CD4-positive, CD25-positive, alpha-beta regulatory T cell (primary cell): ENCODE data around the gene DDRGK1. TPM values are rescaled to one million over a fixed set of nuclear protein-coding genes. Genes with fewer than 3 reads are reported as not detected.

Source experiments
- ATAC-seq, 2 donors: fragments of 150-1000 bp; cut with Tn5 transposase; one replicate each; pipeline ENCODE4 v1.10.0; 2021; ENCODE audit warnings: low read depth in 2 of 2, moderate number of reproducible peaks in 2 of 2, moderate library complexity in 1 of 2
- DNase-seq, 3 donors: peaks; one replicate each; pipeline versions ENCODE4 v3.0.0 to v3.0.0-alpha.2; 2012 to 2022; ENCODE audit warnings: mixed read lengths in 1 of 3
- H3K27ac ChIP-seq: one replicate; pipeline ENCODE4 v1.7.0; 2013; ENCODE audit warnings: mild to moderate bottlenecking, low read length; ENCODE audit not compliant: insufficient read depth, poor library complexity, severe bottlenecking
- H3K27me3 ChIP-seq: one replicate; pipeline ENCODE4 v1.7.0; 2013; ENCODE audit warnings: low read length; ENCODE audit not compliant: control insufficient read depth, insufficient read depth
- H3K36me3 ChIP-seq: one replicate; pipeline ENCODE4 v1.7.0; 2013; ENCODE audit warnings: mild to moderate bottlenecking, low read length, moderate library complexity; ENCODE audit not compliant: control insufficient read depth, insufficient read depth
- H3K4me1 ChIP-seq: 2 replicates; pipeline ENCODE4 v1.7.0; 2013; ENCODE audit warnings: mild to moderate bottlenecking, low read length; ENCODE audit not compliant: insufficient read depth, control insufficient read depth, poor library complexity, severe bottlenecking
- H3K4me3 ChIP-seq: one replicate; pipeline ENCODE4 v1.7.0; 2013; ENCODE audit warnings: low read depth, mild to moderate bottlenecking, low read length, moderate library complexity
- H3K9me3 ChIP-seq, 2 experiments: 1 replicate in 1 of 2; 2 replicates in 1 of 2; pipeline ENCODE4 v1.7.0; 2013; ENCODE audit warnings: low read length in 2 of 2, mild to moderate bottlenecking in 1 of 2, moderate library complexity in 1 of 2; ENCODE audit not compliant: control insufficient read depth in 2 of 2
- H3K27ac Mint-ChIP-seq, 3 donors: one replicate each; pipeline ENCODE4 v1.8.0; 2020 to 2022; ENCODE audit warnings: mild to moderate bottlenecking in 3 of 3, mixed read lengths in 3 of 3, moderate library complexity in 2 of 3
- H3K27me3 Mint-ChIP-seq: one replicate; pipeline ENCODE4 v1.8.0; 2022; ENCODE audit warnings: mild to moderate bottlenecking, mixed read lengths
- H3K36me3 Mint-ChIP-seq: one replicate; pipeline ENCODE4 v1.8.0; 2020; ENCODE audit warnings: mixed read lengths
- H3K4me1 Mint-ChIP-seq, 4 donors: one replicate each; pipeline ENCODE4 v1.8.0; 2020 to 2022; ENCODE audit warnings: mixed read lengths in 4 of 4, mild to moderate bottlenecking in 1 of 4
- H3K4me3 Mint-ChIP-seq, 4 donors: one replicate each; pipeline ENCODE4 v1.8.0; 2020 to 2022; ENCODE audit warnings: mild to moderate bottlenecking in 4 of 4, mixed read lengths in 4 of 4, moderate library complexity in 3 of 4
- H3K9me3 Mint-ChIP-seq, 7 donors: one replicate each; pipeline ENCODE4 v1.8.0; 2020 to 2022; ENCODE audit warnings: mixed read lengths in 7 of 7, mild to moderate bottlenecking in 3 of 7, moderate library complexity in 2 of 7
- polyA plus RNA-seq, 4 donors: library from polyadenylated mRNA; unstranded; fragments of 300-500 nt; fragmentation: Illumina TruSeq; gene quantifications; one replicate each; pipeline ENCODE4 v1.2.3, GENCODE V29; 2021
- total RNA-seq: library from RNA; stranded (reverse); gene quantifications from one replicate; pipeline ENCODE4 v1.2.3, GENCODE V29; 2022

The DDRGK1 gene
- total and polyA plus RNA-seq, 5 donors from 2014 or later: 39.2 to 53.8 (median 45.2) TPM

- Histone ChIP-seq H3K27me3 (peaks cover 11% of the 10 kb centered on the region), H3K27ac (peak within 1 kb of the TSS; percentile 86), H3K36me3 (no peaks in the 10 kb centered on the region), H3K4me3 (peak within 1 kb of the TSS; percentile 55), H3K9me3 (no peaks in the 10 kb centered on the region), H3K4me1 (peaks cover 22% of the 10 kb centered on the region)
- H3K27ac Mint-ChIP-seq: peak within 1 kb of the TSS in 2 of 3 donors; percentile 71 to 86
- H3K4me1 Mint-ChIP-seq: peaks cover 2 to 22% (median 12%) of the 10 kb centered on the region in 4 donors
- ATAC-seq (peak; percentile 74 to 76), DNase-seq (peak; percentile 73 to 87 (median 85))
- no peaks in the 10 kb centered on the region for H3K9me3 Mint-ChIP-seq
- no peaks in the 10 kb centered on the region for H3K36me3 Mint-ChIP-seq
- peaks cover 59% of the 10 kb centered on the region for H3K27me3 Mint-ChIP-seq
- peak within 1 kb of the TSS; percentile 83 to 97 (median 87) for H3K4me3 Mint-ChIP-seq
Observed at GRCh38 chr20:3172933-3173609, 31.4 kb downstream of the DDRGK1 start, which contains the start of gene LZTS3. Gene LZTS3 (minus strand): TSS chr20:3173549. CDS start chr20:3167163, 6,386 bp downstream.

DNA sequence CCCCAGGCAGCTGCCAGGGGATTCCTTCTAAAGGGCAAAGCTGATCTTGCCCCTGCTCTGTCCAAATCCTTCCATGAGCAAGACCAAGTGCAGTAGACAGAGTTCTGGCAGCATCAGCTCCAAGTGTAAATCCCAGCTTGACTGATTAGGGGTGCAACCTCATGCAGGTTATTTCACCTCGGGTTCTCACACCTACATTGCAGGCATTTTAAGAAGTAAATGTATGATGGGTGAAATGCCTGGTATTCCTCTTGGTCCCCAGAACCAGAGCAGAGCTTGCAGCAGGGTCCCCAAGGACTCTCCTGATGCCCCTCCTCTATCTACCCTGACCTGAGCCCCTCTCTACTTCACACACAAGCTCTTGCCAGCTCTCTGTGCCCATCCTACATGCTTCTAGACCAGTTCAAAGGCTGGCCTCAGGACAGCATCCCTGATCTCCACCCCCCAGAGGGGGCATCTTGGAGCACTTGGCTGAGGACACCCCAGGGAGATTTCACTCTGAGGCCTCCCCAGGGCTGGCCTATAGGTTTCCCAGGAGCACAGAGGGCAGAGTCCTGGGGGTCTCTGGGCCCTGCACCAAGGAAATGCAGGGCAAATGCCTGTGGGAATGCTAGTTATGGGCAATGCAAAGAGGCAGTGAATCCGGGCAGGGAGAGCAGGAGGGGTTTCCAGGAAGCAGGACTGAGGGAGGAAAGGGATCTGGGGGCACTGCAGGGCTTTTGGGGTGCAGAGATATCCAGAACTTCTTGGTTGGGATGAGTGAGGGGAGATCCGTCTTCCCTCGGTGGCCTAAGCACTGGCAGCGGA, 32.2 kb downstream of the DDRGK1 start:
- no peak for ATAC-seq
- H3K4me1 ChIP-seq: peaks cover 25% of the 10 kb centered on the region
- peak overlapping the region; percentile 55 for H3K4me3 ChIP-seq
- H3K9me3 ChIP-seq: no peaks in the 10 kb centered on the region
- Mint-ChIP-seq H3K4me3 (peak overlapping the region; percentile 83 to 97 (median 87)), H3K27ac (peak overlapping the region in 2 of 3 donors; percentile 71 to 86), H3K36me3 (no peaks in the 10 kb centered on the region), H3K9me3 (no peaks in the 10 kb centered on the region), H3K27me3 (peaks cover 63% of the 10 kb centered on the region), H3K4me1 (peaks cover 0 to 25% (median 12%) of the 10 kb centered on the region in 4 donors)
- no peaks in the 10 kb centered on the region for H3K36me3 ChIP-seq
- no peak for DNase-seq
- peaks cover 11% of the 10 kb centered on the region for H3K27me3 ChIP-seq
- H3K27ac ChIP-seq: no peak overlapping the region

- peaks cover 0 to 25% (median 12%) of the 10 kb centered on the region in 4 donors for H3K4me1 Mint-ChIP-seq
- peaks cover 66% of the 10 kb centered on the region for H3K27me3 Mint-ChIP-seq
- Histone ChIP-seq H3K4me1 (peaks cover 25% of the 10 kb centered on the region), H3K4me3 (no peak overlapping the region), H3K36me3 (no peaks in the 10 kb centered on the region), H3K27me3 (peaks cover 11% of the 10 kb centered on the region), H3K9me3 (no peaks in the 10 kb centered on the region), H3K27ac (no peak overlapping the region)
- H3K4me3 Mint-ChIP-seq: peak overlapping the region; percentile 83 to 97 (median 87)
- no peaks in the 10 kb centered on the region for H3K36me3 Mint-ChIP-seq
- no peak for ATAC-seq
- H3K9me3 Mint-ChIP-seq: no peaks in the 10 kb centered on the region
- DNase-seq: no peak
- peak overlapping the region in 1 of 3 donors; percentile 86 for H3K27ac Mint-ChIP-seq
Observed at GRCh38 chr20:3171391-3172125, 32.9 kb downstream of the DDRGK1 start.

GRCh38 chr20:3168829-3169590, 35.5 kb downstream of the DDRGK1 start:
- Histone ChIP-seq H3K27ac (no peak overlapping the region), H3K9me3 (no peaks in the 10 kb centered on the region), H3K27me3 (peaks cover 6% of the 10 kb centered on the region), H3K36me3 (no peaks in the 10 kb centered on the region), H3K4me1 (peaks cover 19% of the 10 kb centered on the region), H3K4me3 (no peak overlapping the region)
- DNase-seq (no peak), ATAC-seq (no peak)
- Mint-ChIP-seq H3K9me3 (no peaks in the 10 kb centered on the region), H3K27ac (no peak overlapping the region), H3K4me3 (peak overlapping the region in 2 of 4 donors; percentile 9 to 83), H3K27me3 (peaks cover 55% of the 10 kb centered on the region), H3K4me1 (peaks cover 0 to 19% (median 0%) of the 10 kb centered on the region in 4 donors), H3K36me3 (no peaks in the 10 kb centered on the region)

- no peak overlapping the region for H3K27ac Mint-ChIP-seq
- peaks cover 14% of the 10 kb centered on the region for H3K4me1 ChIP-seq
- H3K36me3 Mint-ChIP-seq: no peaks in the 10 kb centered on the region
- H3K9me3 Mint-ChIP-seq: no peaks in the 10 kb centered on the region
- no peak overlapping the region for H3K4me3 ChIP-seq
- DNase-seq: no peak
- peaks cover 6% of the 10 kb centered on the region for H3K27me3 ChIP-seq
- peaks cover 51% of the 10 kb centered on the region for H3K27me3 Mint-ChIP-seq
- H3K4me3 Mint-ChIP-seq: peak overlapping the region in 2 of 4 donors; percentile 16 to 83
- peaks cover 0 to 15% (median 0%) of the 10 kb centered on the region in 4 donors for H3K4me1 Mint-ChIP-seq
- no peaks in the 10 kb centered on the region for H3K36me3 ChIP-seq
- no peak for ATAC-seq
- H3K9me3 ChIP-seq: no peaks in the 10 kb centered on the region
- no peak overlapping the region for H3K27ac ChIP-seq
Observed at GRCh38 chr20:3168079-3168828, 36.2 kb downstream of the DDRGK1 start.

DNA sequence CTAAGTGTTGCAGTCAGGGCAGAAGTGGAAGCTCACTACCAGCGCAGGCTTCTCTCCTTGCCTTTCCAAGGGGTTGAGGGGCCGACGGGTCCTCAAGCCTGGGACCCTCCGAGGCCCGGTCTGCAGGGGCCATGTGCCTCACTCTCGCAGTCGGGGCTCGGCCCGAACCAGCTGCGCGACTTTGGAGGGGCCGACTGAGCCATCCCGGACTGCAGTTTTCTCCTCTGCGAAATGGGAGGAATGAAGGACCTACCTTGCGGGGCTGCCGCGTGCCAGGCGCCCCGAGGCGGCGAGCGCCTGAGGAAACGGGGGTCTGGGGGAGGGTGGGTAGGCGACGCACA, 36.8 kb downstream of the DDRGK1 start:
- no peak overlapping the region for H3K4me3 ChIP-seq
- H3K36me3 ChIP-seq: no peaks in the 10 kb centered on the region
- peaks cover 12% of the 10 kb centered on the region for H3K4me1 ChIP-seq
- Mint-ChIP-seq H3K4me1 (peaks cover 0 to 14% (median 0%) of the 10 kb centered on the region in 4 donors), H3K27ac (no peak overlapping the region), H3K36me3 (no peaks in the 10 kb centered on the region), H3K9me3 (no peaks in the 10 kb centered on the region), H3K4me3 (peak overlapping the region in 1 of 4 donors; percentile 67), H3K27me3 (peaks cover 51% of the 10 kb centered on the region)
- H3K27ac ChIP-seq: no peak overlapping the region
- ATAC-seq: no peak
- DNase-seq: no peak
- H3K27me3 ChIP-seq: peaks cover 6% of the 10 kb centered on the region
- no peaks in the 10 kb centered on the region for H3K9me3 ChIP-seq
